Trophoblast cell (in vitro differentiated cells and primary cell): ENCODE data around the gene MBNL2.

Experiments used
- DNase-seq, 2 donors: peaks; one replicate each; pipeline ENCODE4 v3.0.0-alpha.2; 2016
- H2AFZ ChIP-seq: 2 replicates; pipeline ENCODE4 v1.6.1; 2013; ENCODE audit warnings: low read length, moderate library complexity, mild to moderate bottlenecking; ENCODE audit not compliant: insufficient read depth, poor library complexity
- H2AK5ac ChIP-seq: 2 replicates; pipeline ENCODE4 v1.6.1; 2013; ENCODE audit warnings: mild to moderate bottlenecking, low read length
- H2BK120ac ChIP-seq: 2 replicates; pipeline ENCODE4 v1.6.1; 2013; ENCODE audit warnings: low read length, mild to moderate bottlenecking, moderate library complexity; ENCODE audit not compliant: insufficient read depth, poor library complexity
- H2BK12ac ChIP-seq: 2 replicates; pipeline ENCODE4 v1.6.1; 2013; ENCODE audit warnings: mild to moderate bottlenecking, low read length, moderate library complexity
- H2BK5ac ChIP-seq: 2 replicates; pipeline ENCODE4 v1.6.1; 2013; ENCODE audit warnings: low read length, low read depth, moderate library complexity, mild to moderate bottlenecking; ENCODE audit not compliant: poor library complexity
- H3K14ac ChIP-seq: 2 replicates; pipeline ENCODE4 v1.6.1; 2013; ENCODE audit warnings: mild to moderate bottlenecking, low read length
- H3K18ac ChIP-seq: 2 replicates; pipeline ENCODE4 v1.6.1; 2013; ENCODE audit warnings: mild to moderate bottlenecking, low read length
- H3K23ac ChIP-seq: 2 replicates; pipeline ENCODE4 v1.6.1; 2013; ENCODE audit warnings: low read length
- H3K27ac ChIP-seq: 2 replicates; pipeline ENCODE4 v1.5.1; 2013; ENCODE audit warnings: low read depth, mild to moderate bottlenecking, inconsistent platforms, low read length, moderate library complexity
- H3K27me3 ChIP-seq: 2 replicates; pipeline ENCODE4 v1.6.1; 2013; ENCODE audit warnings: inconsistent platforms, mild to moderate bottlenecking, low read length, moderate library complexity; ENCODE audit not compliant: insufficient read depth
- H3K36me3 ChIP-seq, 2 experiments: 1 replicate in 1 of 2; 2 replicates in 1 of 2; pipeline ENCODE4 v1.6.1; 2013; ENCODE audit warnings: low read length in 2 of 2, mild to moderate bottlenecking in 2 of 2, moderate library complexity in 1 of 2; ENCODE audit not compliant: insufficient read depth in 2 of 2, control insufficient read depth in 1 of 2
- H3K4ac ChIP-seq: 2 replicates; pipeline ENCODE4 v1.6.1; 2013; ENCODE audit warnings: low read depth, mild to moderate bottlenecking, low read length, moderate library complexity
- H3K4me1 ChIP-seq, 2 experiments: 1 replicate in 1 of 2; 2 replicates in 1 of 2; pipeline ENCODE4 v1.6.1; 2013; ENCODE audit warnings: low read length in 2 of 2, mild to moderate bottlenecking in 2 of 2, moderate library complexity in 1 of 2; ENCODE audit not compliant: insufficient read depth in 2 of 2, control insufficient read depth in 1 of 2
- H3K4me2 ChIP-seq: 2 replicates; pipeline ENCODE4 v1.6.1; 2013; ENCODE audit warnings: inconsistent platforms, mild to moderate bottlenecking, low read length, moderate library complexity
- H3K4me3 ChIP-seq: 2 replicates; pipeline ENCODE4 v1.5.1; 2013; ENCODE audit warnings: mild to moderate bottlenecking, low read depth, low read length, inconsistent platforms
- H3K79me1 ChIP-seq: one replicate; pipeline ENCODE4 v1.6.1; 2013; ENCODE audit warnings: low read length
- H3K79me2 ChIP-seq: 2 replicates; pipeline ENCODE4 v1.6.1; 2013; ENCODE audit warnings: low read length, mild to moderate bottlenecking; ENCODE audit not compliant: control insufficient read depth, insufficient read depth, poor library complexity
- H3K9ac ChIP-seq: 2 replicates; pipeline ENCODE4 v1.6.1; 2013; ENCODE audit warnings: mild to moderate bottlenecking, low read length
- H3K9me3 ChIP-seq: 2 replicates; pipeline ENCODE4 v1.6.1; 2013; ENCODE audit warnings: low read depth, mild to moderate bottlenecking, control low read depth, inconsistent platforms, low read length; ENCODE audit not compliant: insufficient read depth
- H4K12ac ChIP-seq: 2 replicates; pipeline ENCODE4 v1.6.1; 2013; ENCODE audit warnings: low read depth, mild to moderate bottlenecking, low read length, moderate library complexity
- H4K8ac ChIP-seq: 2 replicates; pipeline ENCODE4 v1.6.1; 2013; ENCODE audit warnings: low read depth, mild to moderate bottlenecking, low read length, moderate library complexity
- H4K91ac ChIP-seq: one replicate; pipeline ENCODE4 v1.6.1; 2013; ENCODE audit warnings: low read depth, mild to moderate bottlenecking, low read length, moderate library complexity
- WGBS: extraction: QIAGEN DNeasy Blood & Tissue Kit; methylation state at CpG from one replicate; pipeline ENCODE4 v1.1.7; 2013; ENCODE audit warnings: missing lambda C conversion rate; ENCODE audit not compliant: insufficient read length, insufficient coverage; ENCODE audit errors: extremely low coverage; 5-methylcytosine and 5-hydroxymethylcytosine counted together

The MBNL2 gene

GRCh38 chr13:97411984-97412383, 189.9 kb downstream of the MBNL2 start:
- Histone ChIP-seq H2BK12ac (no peak overlapping the region), H3K9ac (no peak overlapping the region), H3K27me3 (no peaks in the 10 kb centered on the region), H2BK120ac (no peak overlapping the region), H3K4me2 (no peak overlapping the region), H3K9me3 (no peaks in the 10 kb centered on the region), H3K79me1 (no peaks in the 10 kb centered on the region), H3K23ac (no peak overlapping the region), H4K12ac (no peak overlapping the region), H4K8ac (no peak overlapping the region), H2AFZ (no peak overlapping the region), H2AK5ac (no peak overlapping the region), H3K4ac (no peak overlapping the region), H3K14ac (no peak overlapping the region), H3K79me2 (no peaks in the 10 kb centered on the region), H3K18ac (no peak overlapping the region), H3K4me1 (no peaks in the 10 kb centered on the region), H4K91ac (no peak overlapping the region), H3K27ac (no peak overlapping the region), H2BK5ac (no peak overlapping the region), H3K4me3 (no peak overlapping the region), H3K36me3 (no peaks in the 10 kb centered on the region)
- no CpG with 5 or more reads among the region's 6 CpGs for WGBS
- DNase-seq: peak; percentile 12 to 73

GRCh38 chr13:97413694-97414093, 191.6 kb downstream of the MBNL2 start:
- no peak overlapping the region for H3K4me2 ChIP-seq
- H3K9me3 ChIP-seq: no peaks in the 10 kb centered on the region
- no CpG with 5 or more reads among the region's 1 CpG for WGBS

GRCh38 chr13:97414392-97414791, 192.3 kb downstream of the MBNL2 start:
- H3K14ac ChIP-seq: no peak overlapping the region
- no peak overlapping the region for H3K4me2 ChIP-seq
- H4K12ac ChIP-seq: no peak overlapping the region
- no peaks in the 10 kb centered on the region for H3K4me1 ChIP-seq
- no peaks in the 10 kb centered on the region for H3K79me1 ChIP-seq
- H4K8ac ChIP-seq: no peak overlapping the region
- no peak overlapping the region for H2BK120ac ChIP-seq
- H3K4ac ChIP-seq: no peak overlapping the region
- no peaks in the 10 kb centered on the region for H3K27me3 ChIP-seq
- H2BK5ac ChIP-seq: no peak overlapping the region
- no peak overlapping the region for H3K9ac ChIP-seq
- H2AFZ ChIP-seq: no peak overlapping the region
- no peak for DNase-seq
- H3K4me3 ChIP-seq: no peak overlapping the region
- no peaks in the 10 kb centered on the region for H3K36me3 ChIP-seq
- no peak overlapping the region for H3K18ac ChIP-seq
- H3K9me3 ChIP-seq: no peaks in the 10 kb centered on the region
- H3K27ac ChIP-seq: no peak overlapping the region
- H3K79me2 ChIP-seq: no peaks in the 10 kb centered on the region
- H3K23ac ChIP-seq: no peak overlapping the region
- no peak overlapping the region for H2BK12ac ChIP-seq
- WGBS: no CpG with 5 or more reads among the region's 4 CpGs
- no peak overlapping the region for H4K91ac ChIP-seq
- H2AK5ac ChIP-seq: no peak overlapping the region

More at GRCh38 chr13:97413694-97414093, 191.6 kb downstream of the MBNL2 start:
- no peak overlapping the region for H2BK5ac ChIP-seq
- no peak overlapping the region for H2BK120ac ChIP-seq
- no peaks in the 10 kb centered on the region for H3K79me1 ChIP-seq
- H4K12ac ChIP-seq: no peak overlapping the region
- no peak overlapping the region for H4K8ac ChIP-seq
- H3K18ac ChIP-seq: no peak overlapping the region
- H2AK5ac ChIP-seq: no peak overlapping the region
- no peak overlapping the region for H3K23ac ChIP-seq
- no peak overlapping the region for H2AFZ ChIP-seq
- H3K4me3 ChIP-seq: no peak overlapping the region
- no peak overlapping the region for H4K91ac ChIP-seq
- H2BK12ac ChIP-seq: no peak overlapping the region
- no peaks in the 10 kb centered on the region for H3K79me2 ChIP-seq
- H3K4ac ChIP-seq: no peak overlapping the region
- no peaks in the 10 kb centered on the region for H3K4me1 ChIP-seq
- no peak overlapping the region for H3K9ac ChIP-seq
- H3K27ac ChIP-seq: no peak overlapping the region
- H3K14ac ChIP-seq: no peak overlapping the region
- DNase-seq: no peak
- H3K27me3 ChIP-seq: no peaks in the 10 kb centered on the region
- no peaks in the 10 kb centered on the region for H3K36me3 ChIP-seq

- Histone ChIP-seq H2BK12ac (no peak overlapping the region), H2BK5ac (no peak overlapping the region), H3K23ac (no peak overlapping the region), H3K79me1 (no peaks in the 10 kb centered on the region), H3K4me3 (no peak overlapping the region), H3K27me3 (no peaks in the 10 kb centered on the region), H3K9me3 (no peaks in the 10 kb centered on the region), H2AK5ac (no peak overlapping the region), H3K18ac (no peak overlapping the region), H3K36me3 (no peaks in the 10 kb centered on the region), H3K4ac (no peak overlapping the region), H2AFZ (no peak overlapping the region), H2BK120ac (no peak overlapping the region), H3K9ac (no peak overlapping the region), H3K27ac (no peak overlapping the region), H4K12ac (no peak overlapping the region), H3K14ac (no peak overlapping the region), H3K4me2 (no peak overlapping the region), H4K8ac (no peak overlapping the region), H3K4me1 (no peaks in the 10 kb centered on the region), H3K79me2 (no peaks in the 10 kb centered on the region), H4K91ac (no peak overlapping the region)
- no CpG with 5 or more reads among the region's 5 CpGs for WGBS
- no peak for DNase-seq
These were observed 195.6 kb downstream of the MBNL2 start for GRCh38 chr13:97417698-97418097.
